ENCODE results near the gene SPIRE1. TPM values are rescaled to one million over a fixed set of nuclear protein-coding genes. Genes with fewer than 3 reads are reported as not detected.

Gene SPIRE1
- polyA plus RNA-seq, 1 donor from 2014 or later = 22.2 TPM

GRCh38 chr18:12516049-12516630, 141.8 kb downstream of the SPIRE1 start:
- H3K4me2 ChIP-seq (ENCODE audit: low read length) = no peak overlapping the region
- no peaks in the 10 kb centered on the region for H3K79me2 ChIP-seq (replicated peaks; ENCODE audit: insufficient read depth, low read length)
- no peak overlapping the region for H3K9ac ChIP-seq (ENCODE audit: low read length)
- H3K9me3 ChIP-seq (ENCODE audit: low read length) = no peaks in the 10 kb centered on the region
- H4K20me1 ChIP-seq (ENCODE audit: insufficient read depth) = no peaks in the 10 kb centered on the region
- H3K9me2 ChIP-seq (ENCODE audit: insufficient read depth, low read length) = no peaks in the 10 kb centered on the region
- TF ChIP-seq EZH2 (IDR thresholded peaks at IDR 0.05; ENCODE audit: borderline replicate concordance, insufficient read depth, low read length, poor library complexity, severe bottlenecking) = no peak
- TF ChIP-seq RAD21 (conservative IDR thresholded peaks at IDR 0.05) = no peak
- no peak for TF ChIP-seq EP300 (conservative IDR thresholded peaks at IDR 0.05; ENCODE audit: poor library complexity, severe bottlenecking)
- no peak for TF ChIP-seq SMC3 (conservative IDR thresholded peaks at IDR 0.05; ENCODE audit: poor library complexity)
- TF ChIP-seq TAF1 (IDR thresholded peaks at IDR 0.05; ENCODE audit: low read depth) = no peak
- TF ChIP-seq CTCF (IDR thresholded peaks at IDR 0.05; ENCODE audit: poor library complexity, severe bottlenecking) = no peak
- TF ChIP-seq, protein P1, sequence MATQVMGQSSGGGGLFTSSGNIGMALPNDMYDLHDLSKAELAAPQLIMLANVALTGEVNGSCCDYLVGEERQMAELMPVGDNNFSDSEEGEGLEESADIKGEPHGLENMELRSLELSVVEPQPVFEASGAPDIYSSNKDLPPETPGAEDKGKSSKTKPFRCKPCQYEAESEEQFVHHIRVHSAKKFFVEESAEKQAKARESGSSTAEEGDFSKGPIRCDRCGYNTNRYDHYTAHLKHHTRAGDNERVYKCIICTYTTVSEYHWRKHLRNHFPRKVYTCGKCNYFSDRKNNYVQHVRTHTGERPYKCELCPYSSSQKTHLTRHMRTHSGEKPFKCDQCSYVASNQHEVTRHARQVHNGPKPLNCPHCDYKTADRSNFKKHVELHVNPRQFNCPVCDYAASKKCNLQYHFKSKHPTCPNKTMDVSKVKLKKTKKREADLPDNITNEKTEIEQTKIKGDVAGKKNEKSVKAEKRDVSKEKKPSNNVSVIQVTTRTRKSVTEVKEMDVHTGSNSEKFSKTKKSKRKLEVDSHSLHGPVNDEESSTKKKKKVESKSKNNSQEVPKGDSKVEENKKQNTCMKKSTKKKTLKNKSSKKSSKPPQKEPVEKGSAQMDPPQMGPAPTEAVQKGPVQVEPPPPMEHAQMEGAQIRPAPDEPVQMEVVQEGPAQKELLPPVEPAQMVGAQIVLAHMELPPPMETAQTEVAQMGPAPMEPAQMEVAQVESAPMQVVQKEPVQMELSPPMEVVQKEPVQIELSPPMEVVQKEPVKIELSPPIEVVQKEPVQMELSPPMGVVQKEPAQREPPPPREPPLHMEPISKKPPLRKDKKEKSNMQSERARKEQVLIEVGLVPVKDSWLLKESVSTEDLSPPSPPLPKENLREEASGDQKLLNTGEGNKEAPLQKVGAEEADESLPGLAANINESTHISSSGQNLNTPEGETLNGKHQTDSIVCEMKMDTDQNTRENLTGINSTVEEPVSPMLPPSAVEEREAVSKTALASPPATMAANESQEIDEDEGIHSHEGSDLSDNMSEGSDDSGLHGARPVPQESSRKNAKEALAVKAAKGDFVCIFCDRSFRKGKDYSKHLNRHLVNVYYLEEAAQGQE (IDR thresholded peaks at IDR 0.05; ENCODE audit: borderline replicate concordance) = no peak
- TF ChIP-seq POLR2AphosphoS5 (IDR thresholded peaks at IDR 0.05) = no peak
- no peak for TF ChIP-seq MXI1 (conservative IDR thresholded peaks at IDR 0.05; ENCODE audit: poor library complexity, severe bottlenecking)
- no peaks in the 10 kb centered on the region for H3K27me3 ChIP-seq (ENCODE audit: insufficient read depth, low read depth, low read length)
- no peak overlapping the region for H3K4me3 ChIP-seq (ENCODE audit: low read length)
- H2AFZ ChIP-seq (ENCODE audit: low read depth, low read length) = no peak overlapping the region
- no peak overlapping the region for H3K27ac ChIP-seq (ENCODE audit: low read length)
- H3K36me3 ChIP-seq (ENCODE audit: insufficient read depth, low read length) = no peaks in the 10 kb centered on the region
- H3F3A ChIP-seq (ENCODE audit: insufficient read depth, low read length, poor library complexity, severe bottlenecking) = no peaks in the 10 kb centered on the region

DNA sequence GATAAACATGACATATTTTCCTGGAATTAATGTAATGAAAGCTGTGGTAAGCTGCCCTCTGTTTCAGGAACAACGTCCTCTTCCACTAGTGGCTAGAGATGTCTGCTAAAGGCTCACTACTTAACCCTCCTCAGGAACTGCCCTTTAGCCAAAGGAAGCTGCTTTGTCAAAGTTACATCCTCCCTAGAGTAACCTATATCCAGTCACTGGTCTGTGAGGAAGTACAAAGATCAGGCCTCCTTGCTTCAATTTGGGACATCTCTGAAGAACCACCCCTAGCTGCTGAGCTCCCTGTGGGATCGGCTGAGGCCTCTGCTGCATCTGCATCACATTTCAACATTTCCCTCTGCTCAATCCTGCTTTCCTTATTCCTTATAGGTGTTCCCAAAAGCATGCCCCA, 142.4 kb downstream of the SPIRE1 start:
- no peak overlapping the region for H3K27ac ChIP-seq (ENCODE audit: low read length)

More for the DNA sequence above, 142.4 kb downstream of the SPIRE1 start:
- no peak overlapping the region for H2AFZ ChIP-seq (ENCODE audit: low read depth, low read length)
- H3F3A ChIP-seq (ENCODE audit: insufficient read depth, low read length, poor library complexity, severe bottlenecking) = no peaks in the 10 kb centered on the region
- no peaks in the 10 kb centered on the region for H3K9me2 ChIP-seq (ENCODE audit: insufficient read depth, low read length)
- no peaks in the 10 kb centered on the region for H3K27me3 ChIP-seq (ENCODE audit: insufficient read depth, low read depth, low read length)
- H3K36me3 ChIP-seq (ENCODE audit: insufficient read depth, low read length) = no peaks in the 10 kb centered on the region
- no peak overlapping the region for H3K4me3 ChIP-seq (ENCODE audit: low read length)
- H3K4me2 ChIP-seq (ENCODE audit: low read length) = no peak overlapping the region
- H4K20me1 ChIP-seq (ENCODE audit: insufficient read depth) = no peaks in the 10 kb centered on the region
- TF ChIP-seq CTCF (IDR thresholded peaks at IDR 0.05; ENCODE audit: poor library complexity, severe bottlenecking) (no peak), RAD21 (conservative IDR thresholded peaks at IDR 0.05) (no peak), POLR2AphosphoS5 (IDR thresholded peaks at IDR 0.05) (no peak), TAF1 (IDR thresholded peaks at IDR 0.05; ENCODE audit: low read depth) (no peak), SMC3 (conservative IDR thresholded peaks at IDR 0.05; ENCODE audit: poor library complexity) (no peak), EZH2 (IDR thresholded peaks at IDR 0.05; ENCODE audit: borderline replicate concordance, insufficient read depth, low read length, poor library complexity, severe bottlenecking) (no peak)
- TF ChIP-seq, protein P1 (IDR thresholded peaks at IDR 0.05; ENCODE audit: borderline replicate concordance) = no peak
- H3K9me3 ChIP-seq (ENCODE audit: low read length) = no peaks in the 10 kb centered on the region
- H3K79me2 ChIP-seq (replicated peaks; ENCODE audit: insufficient read depth, low read length) = no peaks in the 10 kb centered on the region
- no peak overlapping the region for H3K9ac ChIP-seq (ENCODE audit: low read length)

Measured in neural cell (in vitro differentiated cells).